Stimulated activated CD8-positive, alpha-beta memory T cell treated with anti-CD3 and anti-CD28 coated beads, Interleukin-4, amount 100 ng/mL, for 48 hours (primary cell): ENCODE results near the gene PBX1.

Source experiments
- DNase-seq: peaks from one replicate; pipeline ENCODE4 v3.0.0-alpha.2; 2020

PBX1 gene

GRCh38 chr1:164767752-164768402, 208.9 kb downstream of the PBX1 start:
- no peak for DNase-seq

- no peak for DNase-seq
These were observed 209.6 kb downstream of the PBX1 start for GRCh38 chr1:164768619-164769018.

- DNase-seq, result no peak
These were observed 210.6 kb downstream of the PBX1 start for GRCh38 chr1:164769486-164770130.

GRCh38 chr1:164770131-164770529, 211.1 kb downstream of the PBX1 start:
- no peak for DNase-seq

DNA sequence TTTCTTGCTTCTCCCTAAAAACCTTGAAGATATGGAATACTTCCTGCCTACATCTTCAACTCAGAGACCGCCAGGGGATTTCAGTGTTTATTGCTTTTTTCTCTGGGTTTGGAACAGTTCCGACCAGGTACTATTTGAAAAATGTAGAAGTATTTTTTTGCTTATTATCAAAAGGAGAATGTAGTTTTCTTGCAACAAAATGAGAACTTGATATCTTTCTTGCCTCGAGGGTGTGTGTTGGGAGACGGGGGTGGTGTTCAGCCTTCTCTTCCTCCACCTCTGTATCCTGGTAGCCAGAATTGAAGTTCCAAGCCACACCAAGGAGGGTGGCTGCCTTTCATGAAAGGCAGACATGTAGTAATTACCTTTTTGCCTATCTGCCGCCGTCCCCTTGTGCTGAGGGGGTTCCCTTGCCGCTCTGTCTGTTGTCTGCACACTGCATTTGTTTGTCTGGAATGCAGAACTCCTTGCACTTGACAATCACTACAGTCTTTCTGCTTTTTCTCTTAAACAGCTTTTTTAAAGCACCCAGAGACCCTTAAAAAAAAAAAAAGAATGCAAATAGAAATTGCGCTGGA, 212.1 kb downstream of the PBX1 start:
- no peak for DNase-seq

GRCh38 chr1:164771619-164772361, 212.8 kb downstream of the PBX1 start:
- no peak for DNase-seq

DNA sequence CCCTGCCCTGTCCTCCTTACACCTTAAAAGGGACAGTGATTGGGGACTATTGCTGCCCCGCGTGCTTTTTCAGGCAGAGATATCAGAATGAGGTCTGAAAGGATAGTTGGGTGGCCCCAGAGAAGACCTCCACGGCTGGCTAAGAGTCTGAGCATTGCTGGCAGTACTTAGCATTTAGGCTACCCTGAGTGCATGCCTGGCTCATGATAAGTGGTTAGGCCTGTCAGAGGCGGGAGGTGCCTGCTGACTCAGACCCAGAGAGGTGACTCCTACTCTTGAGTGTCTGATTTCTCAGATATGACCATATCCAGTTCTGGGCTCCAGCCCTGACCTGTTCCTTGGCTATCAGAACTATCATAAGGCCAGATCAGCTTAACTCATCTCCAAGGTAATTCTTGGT, 213.7 kb downstream of the PBX1 start:
- DNase-seq, result peak; percentile 31

DNA sequence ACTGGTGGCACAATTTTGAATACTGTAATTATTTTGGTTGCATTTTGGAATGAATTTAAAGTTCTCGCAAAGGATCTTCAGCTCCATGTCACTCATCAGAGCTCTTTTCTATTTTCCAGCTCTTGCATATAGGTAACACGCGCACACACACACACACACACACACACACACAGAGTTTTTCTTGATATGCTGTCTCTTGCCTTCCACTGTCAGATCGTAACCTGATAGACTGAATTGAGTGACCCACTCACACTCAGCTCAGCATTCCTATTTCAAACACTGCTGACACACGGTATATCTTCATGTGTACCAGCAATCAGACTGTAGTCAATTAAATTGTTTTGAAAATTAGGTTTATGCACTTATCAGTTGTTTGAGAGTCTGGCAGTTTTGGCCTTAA, 214.1 kb downstream of the PBX1 start:
- no peak for DNase-seq

DNA sequence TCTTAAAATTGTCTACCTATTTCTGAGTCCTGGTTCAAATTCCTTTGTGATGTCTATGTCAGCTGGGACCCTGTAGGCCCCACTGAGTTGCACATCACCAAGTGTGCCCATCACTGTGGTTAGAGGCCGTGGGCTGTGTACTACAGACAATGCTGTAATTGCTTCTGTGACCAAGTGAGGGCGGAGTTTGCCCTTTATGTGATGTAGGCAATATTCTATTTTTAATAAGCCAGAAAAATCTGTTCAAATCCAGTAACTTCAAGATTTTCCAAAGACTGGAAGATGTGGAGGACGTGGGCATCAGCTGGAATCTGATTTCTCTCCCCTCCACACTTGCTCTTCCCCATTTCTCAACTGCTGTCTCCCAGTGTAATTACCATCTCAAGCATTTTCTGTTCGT, 215.4 kb downstream of the PBX1 start:
- DNase-seq, result no peak

- no peak for DNase-seq
These were observed 216.1 kb downstream of the PBX1 start for GRCh38 chr1:164774819-164775654.

DNA sequence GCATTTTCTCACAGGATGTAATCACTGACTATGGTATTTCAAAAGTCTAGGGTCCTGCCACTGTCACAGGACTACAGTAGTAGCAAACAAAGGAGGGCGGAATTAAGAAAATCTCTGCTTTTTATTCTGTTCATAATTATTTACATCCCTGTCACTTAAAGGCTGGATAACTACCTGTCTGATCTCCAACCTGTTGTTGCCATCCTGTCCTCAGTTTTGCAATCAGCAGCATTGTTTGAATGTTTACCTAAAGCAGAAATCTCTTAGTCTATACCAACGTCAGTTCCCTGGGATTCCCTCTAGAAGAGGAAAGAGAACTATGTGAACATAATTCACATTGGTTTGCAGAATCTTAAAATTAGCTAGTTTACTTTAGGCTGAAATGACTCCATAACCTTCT, 218.5 kb downstream of the PBX1 start:
- no peak for DNase-seq

DNA sequence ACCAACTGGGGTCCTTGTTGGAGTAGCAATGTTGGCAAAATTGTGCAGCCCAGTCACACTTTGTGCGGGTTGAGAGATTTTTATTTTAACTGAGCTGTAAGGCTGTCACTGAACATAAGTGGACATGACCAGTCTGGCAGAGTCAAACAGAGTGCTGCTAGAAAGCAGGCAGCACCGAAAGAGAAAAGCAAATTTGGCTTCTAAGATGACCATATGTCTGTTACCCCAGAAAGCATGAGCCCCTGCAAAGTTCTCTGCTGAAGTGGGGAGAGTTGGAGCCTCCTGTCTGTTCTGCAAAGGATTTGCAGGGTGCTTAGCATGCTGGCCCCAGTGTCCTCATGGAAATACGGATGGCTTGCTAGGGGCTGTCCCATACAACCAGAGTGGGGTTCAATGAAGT, 220.4 kb downstream of the PBX1 start:
- no peak for DNase-seq

- no peak for DNase-seq
These were observed 221.3 kb downstream of the PBX1 start for GRCh38 chr1:164780111-164780812.

GRCh38 chr1:164780863-164781262, 221.9 kb downstream of the PBX1 start:
- no peak for DNase-seq

GRCh38 chr1:164781972-164782371, 223.0 kb downstream of the PBX1 start:
- no peak for DNase-seq

DNA sequence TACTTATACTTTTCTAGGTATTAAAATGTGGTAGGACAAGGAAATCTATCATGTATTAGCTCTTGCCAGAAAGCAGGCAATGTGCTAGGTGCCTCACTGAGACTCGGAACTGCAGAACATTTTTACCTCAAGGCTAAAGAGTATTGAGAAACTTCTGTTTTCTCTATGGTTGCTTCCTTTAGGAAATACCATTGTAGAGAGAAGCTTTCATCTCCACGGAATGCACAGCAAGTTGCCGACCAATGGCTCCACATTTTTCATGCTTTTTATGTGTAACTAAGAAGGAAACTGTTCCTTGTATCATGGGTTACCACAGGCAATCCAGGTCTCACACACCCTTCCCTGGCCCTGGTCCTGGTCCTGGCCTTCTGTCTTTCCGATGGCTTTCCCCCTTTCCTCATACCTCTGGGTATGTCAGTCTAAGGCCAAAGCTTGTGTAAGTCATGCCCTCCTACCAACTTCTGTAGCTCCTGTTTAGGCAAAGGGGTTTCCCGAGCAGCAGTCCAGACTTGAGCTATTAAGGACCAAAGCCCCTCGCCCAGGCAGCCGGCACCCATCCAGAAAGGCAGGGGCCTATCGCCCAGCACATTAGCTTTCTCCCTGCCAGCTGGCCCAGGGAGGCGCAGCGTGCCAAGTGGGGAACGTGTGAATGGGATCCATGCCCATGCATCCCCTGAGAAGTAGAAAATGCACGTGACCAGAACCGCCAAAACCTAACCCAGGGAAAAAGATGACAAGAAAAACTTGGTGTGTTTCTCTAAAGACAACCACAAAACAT, 225.0 kb downstream of the PBX1 start:
- DNase-seq, result no peak

- DNase-seq, result no peak
These were observed 226.0 kb downstream of the PBX1 start for GRCh38 chr1:164784960-164785359.

DNA sequence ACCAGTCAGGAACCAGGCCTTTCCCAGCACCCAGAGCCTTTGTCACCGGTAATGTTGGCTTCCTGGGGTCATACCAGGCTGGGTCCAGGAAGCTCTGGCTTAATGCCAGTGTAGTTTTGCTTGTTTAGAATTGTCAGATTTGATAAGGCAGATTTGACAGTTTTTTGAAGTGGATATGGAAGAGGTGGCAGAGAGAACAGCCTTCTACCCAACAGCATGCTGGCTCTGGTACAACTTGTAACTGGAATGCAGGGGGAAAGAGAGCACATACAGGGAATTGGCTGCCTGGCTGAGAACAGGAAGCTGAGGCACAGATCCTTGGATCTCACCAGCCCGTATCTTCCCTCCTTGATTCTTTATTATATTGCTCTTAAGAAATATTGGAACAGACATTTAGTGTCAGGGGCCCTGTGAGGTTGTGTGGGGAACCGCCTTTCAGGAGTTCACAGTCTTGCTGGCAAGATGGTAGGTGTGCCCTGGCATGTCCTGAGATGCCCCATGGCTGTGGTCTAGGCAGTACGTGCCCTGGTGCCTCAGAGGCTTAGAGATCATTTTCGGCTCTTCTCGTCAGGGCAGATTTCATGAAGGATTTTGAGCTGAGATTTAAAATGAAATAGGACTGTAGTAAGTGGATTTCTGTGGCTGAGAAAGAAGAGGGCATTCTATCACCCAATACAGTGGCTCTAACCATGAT, 227.0 kb downstream of the PBX1 start:
- no peak for DNase-seq

DNA sequence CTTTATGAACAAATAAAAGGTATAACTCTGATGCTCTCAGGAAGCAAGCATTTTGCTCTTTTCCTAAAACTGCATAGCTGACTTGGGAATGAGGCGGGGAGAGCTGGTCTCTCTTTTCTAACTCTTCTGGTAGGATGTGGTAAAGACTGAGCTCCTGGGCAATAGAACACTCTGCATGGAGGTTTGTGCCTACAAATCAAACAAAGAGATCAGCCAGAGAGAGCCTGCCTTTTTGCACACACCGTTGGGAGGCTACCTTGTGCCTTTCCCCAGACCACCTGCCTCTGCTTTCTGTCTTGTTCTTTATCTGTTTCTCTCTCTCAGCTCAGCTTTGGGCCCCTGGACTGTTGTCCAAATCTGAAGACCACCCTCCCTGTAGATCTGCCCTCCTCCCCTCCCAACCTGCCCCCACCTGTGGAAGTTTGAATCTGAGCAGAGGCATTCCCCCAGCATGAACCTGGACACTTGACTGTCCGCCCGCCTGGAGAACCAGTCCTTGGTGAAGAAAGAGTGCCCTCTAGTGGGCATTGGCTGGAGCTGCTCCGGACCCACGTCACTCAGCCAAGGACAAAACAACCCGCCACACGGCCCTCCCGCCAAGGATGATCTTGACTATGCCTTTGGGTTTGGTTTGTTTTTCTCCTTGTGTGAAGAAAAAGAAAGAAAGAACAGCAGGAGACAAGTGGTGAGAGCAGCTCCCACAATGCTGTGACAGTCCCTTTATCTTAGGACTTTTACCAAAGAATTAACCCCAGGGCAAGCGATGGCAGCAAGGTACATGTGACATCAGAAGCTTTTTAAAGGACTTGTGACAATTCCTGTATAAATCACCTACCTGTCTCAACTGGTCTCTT, 228.2 kb downstream of the PBX1 start:
- DNase-seq, result peak; percentile 73

DNA sequence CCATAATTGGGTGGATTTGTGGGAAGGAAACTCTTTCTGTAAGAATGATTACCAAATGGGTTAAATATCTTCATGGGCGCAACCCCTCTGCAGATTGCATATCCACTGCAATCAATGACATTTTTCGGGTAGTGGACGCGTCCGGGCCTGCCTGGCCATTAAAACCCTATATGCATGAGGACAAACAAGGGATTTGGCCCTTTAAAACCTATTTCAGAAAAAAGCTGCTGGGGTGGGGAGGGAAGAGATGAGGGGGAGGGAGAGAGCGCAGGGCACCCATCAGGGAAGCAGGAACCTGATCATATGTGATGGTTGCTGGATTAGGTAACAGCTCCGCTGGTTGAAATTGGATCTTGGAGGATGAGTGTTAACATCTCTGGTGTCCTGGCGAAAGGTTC, 228.8 kb downstream of the PBX1 start:
- DNase-seq, result no peak
